ENCODE measurements around the gene NTM.
A peak's percentile ranks its signal among the peaks of the same experiment; 100 is the strongest.

Gene NTM

GRCh38 chr11:131373095-131373725 is 2.8 kb downstream of the NTM start:
- DNase-seq (ENCODE audit: low spot score): no peak

GRCh38 chr11:131373756-131374155 is 3.3 kb downstream of the NTM start:
- DNase-seq (ENCODE audit: low spot score): no peak

- no peak for DNase-seq (ENCODE audit: low spot score)
These were observed 5.0 kb downstream of the NTM start for GRCh38 chr11:131375421-131375820.

GRCh38 chr11:131375915-131376314 is 5.5 kb downstream of the NTM start:
- DNase-seq (ENCODE audit: low spot score): no peak

- DNase-seq (ENCODE audit: low spot score): no peak
These were observed 8.5 kb downstream of the NTM start for GRCh38 chr11:131378931-131379330.

- no peak for DNase-seq (ENCODE audit: low spot score)
These were observed 15.5 kb downstream of the NTM start for GRCh38 chr11:131385763-131386390.

- no peak for DNase-seq (ENCODE audit: low spot score)
These were observed 16.0 kb downstream of the NTM start for GRCh38 chr11:131386408-131386807.

- no peak for DNase-seq (ENCODE audit: low spot score)
These were observed 17.6 kb downstream of the NTM start for GRCh38 chr11:131388030-131388429.

- no peak for DNase-seq (ENCODE audit: low spot score)
These were observed 19.2 kb downstream of the NTM start for GRCh38 chr11:131389582-131389981.

- no peak for DNase-seq (ENCODE audit: low spot score)
These were observed 20.8 kb downstream of the NTM start for GRCh38 chr11:131391176-131391575.

GRCh38 chr11:131392528-131393255 is 22.3 kb downstream of the NTM start:
- no peak for DNase-seq (ENCODE audit: low spot score)

- DNase-seq (ENCODE audit: low spot score): no peak
These were observed 23.3 kb downstream of the NTM start for GRCh38 chr11:131393691-131394090.

GRCh38 chr11:131397675-131398074 is 27.3 kb downstream of the NTM start:
- no peak for DNase-seq (ENCODE audit: low spot score)

- no peak for DNase-seq (ENCODE audit: low spot score)
These were observed 31.6 kb downstream of the NTM start for GRCh38 chr11:131402040-131402439.

- DNase-seq (ENCODE audit: low spot score): no peak
These were observed 33.6 kb downstream of the NTM start for GRCh38 chr11:131404010-131404409.

GRCh38 chr11:131408025-131408640 is 37.7 kb downstream of the NTM start:
- DNase-seq (ENCODE audit: low spot score): peak; percentile 16

GRCh38 chr11:131409345-131409744 is 38.9 kb downstream of the NTM start:
- no peak for DNase-seq (ENCODE audit: low spot score)

- DNase-seq (ENCODE audit: low spot score): no peak
These were observed 41.2 kb downstream of the NTM start for GRCh38 chr11:131411636-131412035.

- no peak for DNase-seq (ENCODE audit: low spot score)
These were observed 41.6 kb downstream of the NTM start for GRCh38 chr11:131412061-131412460.

GRCh38 chr11:131413217-131413616 is 42.8 kb downstream of the NTM start:
- DNase-seq (ENCODE audit: low spot score): no peak

- DNase-seq (ENCODE audit: low spot score): no peak
These were observed 47.8 kb downstream of the NTM start for GRCh38 chr11:131418189-131418588.

GRCh38 chr11:131421066-131421855 is 50.8 kb downstream of the NTM start:
- DNase-seq (ENCODE audit: low spot score): no peak

Measured in hepatic stellate cell (primary cell).